ENCODE results near the gene CCDC88C.

The CCDC88C gene

DNA sequence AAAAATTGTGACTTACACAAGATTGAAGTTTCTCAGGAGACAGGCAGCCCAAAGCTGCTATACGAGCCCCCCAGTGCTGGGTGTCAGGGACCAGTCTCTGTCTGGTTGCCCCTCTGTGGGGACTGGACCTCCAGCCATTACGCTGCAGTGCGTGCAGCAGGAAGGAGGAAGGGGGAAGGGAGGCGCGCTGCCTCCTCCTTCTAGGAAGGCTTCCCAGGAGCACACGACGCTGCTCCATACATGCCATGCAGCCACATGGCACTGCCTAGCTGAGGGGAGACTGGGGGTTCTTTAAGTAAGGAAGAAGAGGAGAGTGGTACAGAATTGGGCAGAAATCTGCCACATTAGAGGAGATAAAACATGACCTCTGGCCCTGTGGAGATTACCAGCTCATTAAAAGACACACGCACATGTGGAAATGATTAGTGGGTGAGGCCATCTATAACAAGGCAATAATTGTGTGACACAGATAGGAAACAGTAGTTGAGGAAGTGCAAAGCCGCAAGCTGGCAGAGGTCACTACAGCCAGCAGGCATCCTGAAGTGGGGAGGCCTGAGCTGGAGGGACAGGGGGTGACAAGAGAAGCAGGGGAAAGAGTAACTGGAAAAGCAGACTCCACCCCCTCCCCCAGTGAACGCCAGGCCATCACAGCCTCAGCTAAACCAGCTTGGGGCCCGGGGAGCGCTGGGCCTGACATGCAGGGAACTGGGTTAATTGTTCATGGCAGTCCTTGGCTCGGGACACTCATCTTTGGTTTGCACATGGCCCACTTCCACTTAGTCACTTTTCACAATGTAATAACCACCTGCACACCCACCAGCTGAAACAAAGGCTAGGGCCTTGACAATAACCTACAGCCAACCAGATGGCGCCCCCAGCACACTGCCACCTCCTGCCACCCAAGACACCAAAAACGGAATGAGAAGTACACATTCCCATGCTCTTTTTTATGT, 39.6 kb downstream of the CCDC88C start:
- peak; percentile 85 for DNase-seq

GRCh38 chr14:91376547-91377477, 40.8 kb downstream of the CCDC88C start:
- DNase-seq = peak; percentile 81

- no peak for DNase-seq
Measured at GRCh38 chr14:91375720-91376452, 41.7 kb downstream of the CCDC88C start.

- DNase-seq = peak; percentile 81
Measured at GRCh38 chr14:91374879-91375702, 42.5 kb downstream of the CCDC88C start.

DNA sequence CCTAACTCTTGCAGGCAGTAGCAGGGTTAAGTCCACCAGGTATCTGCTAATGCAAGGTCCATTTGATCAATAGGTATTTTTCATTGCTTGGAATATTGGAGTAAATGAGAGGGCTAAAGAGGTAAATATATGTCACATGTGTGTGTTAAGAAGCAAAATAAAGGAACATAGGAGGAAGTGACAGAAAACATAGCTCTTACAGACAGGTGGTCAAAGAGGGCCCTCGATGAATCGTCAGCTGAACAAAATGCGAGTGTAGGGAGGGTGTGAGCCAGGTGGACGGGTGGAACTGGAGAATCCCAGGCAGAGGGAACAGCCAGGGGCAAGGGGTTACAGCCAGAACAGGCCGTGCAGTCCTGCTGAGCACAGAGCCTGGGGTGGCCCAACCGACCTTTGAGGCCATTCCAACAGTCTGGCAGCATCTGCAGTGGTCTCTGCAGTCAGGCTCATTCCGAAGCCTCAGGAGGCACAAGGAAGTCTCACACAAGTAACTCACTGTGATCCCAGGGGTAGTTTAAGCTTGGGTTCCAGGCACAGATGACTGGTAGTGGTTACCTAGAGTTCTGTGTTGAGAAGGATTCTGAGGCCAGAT, 43.2 kb downstream of the CCDC88C start:
- DNase-seq = no peak

GRCh38 chr14:91373591-91374254, 43.9 kb downstream of the CCDC88C start:
- no peak for DNase-seq

- no peak for DNase-seq
Measured at GRCh38 chr14:91372671-91373495, 44.7 kb downstream of the CCDC88C start.

GRCh38 chr14:91371990-91372375, 45.6 kb downstream of the CCDC88C start:
- DNase-seq = no peak

GRCh38 chr14:91371011-91371989, 46.3 kb downstream of the CCDC88C start:
- DNase-seq = no peak

DNA sequence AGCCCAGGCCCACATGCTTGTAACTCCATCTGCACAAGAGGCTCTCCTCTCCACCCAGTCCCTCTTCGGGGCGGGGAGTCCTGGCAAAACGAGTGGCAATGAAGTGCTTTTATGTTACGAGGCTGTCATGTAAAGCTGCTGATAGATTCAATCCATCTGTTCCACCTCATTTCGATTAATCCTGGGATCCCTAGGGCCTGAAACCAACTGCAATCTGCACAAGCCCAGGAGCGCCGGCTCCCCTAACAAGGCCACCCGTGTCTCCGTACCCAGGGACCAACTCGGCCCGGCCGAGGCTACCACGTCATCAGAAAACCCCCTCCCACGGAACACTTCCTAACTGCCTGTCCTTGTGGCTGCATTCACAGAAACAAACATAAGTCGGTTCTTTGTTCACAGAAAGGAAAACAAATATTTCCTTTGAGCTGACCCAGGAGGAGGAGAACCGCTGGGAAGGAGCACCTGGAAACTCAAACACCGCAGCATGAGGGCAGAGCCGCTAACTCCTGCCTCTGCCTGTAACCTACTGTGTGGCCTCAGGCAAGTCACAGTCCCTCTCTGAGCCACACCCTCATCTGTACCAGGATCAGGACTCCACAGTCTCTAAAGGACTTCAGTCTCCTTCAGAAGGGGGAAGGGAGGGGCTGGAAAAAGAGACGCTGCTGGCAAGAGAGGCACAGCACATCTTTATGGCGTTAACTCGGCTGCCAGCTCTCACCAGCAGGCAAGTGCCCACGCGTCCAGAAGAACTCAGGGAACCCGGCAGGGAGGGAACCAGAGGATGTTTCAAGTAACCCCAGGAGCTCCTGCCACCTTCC, 47.8 kb downstream of the CCDC88C start:
- DNase-seq = no peak

DNA sequence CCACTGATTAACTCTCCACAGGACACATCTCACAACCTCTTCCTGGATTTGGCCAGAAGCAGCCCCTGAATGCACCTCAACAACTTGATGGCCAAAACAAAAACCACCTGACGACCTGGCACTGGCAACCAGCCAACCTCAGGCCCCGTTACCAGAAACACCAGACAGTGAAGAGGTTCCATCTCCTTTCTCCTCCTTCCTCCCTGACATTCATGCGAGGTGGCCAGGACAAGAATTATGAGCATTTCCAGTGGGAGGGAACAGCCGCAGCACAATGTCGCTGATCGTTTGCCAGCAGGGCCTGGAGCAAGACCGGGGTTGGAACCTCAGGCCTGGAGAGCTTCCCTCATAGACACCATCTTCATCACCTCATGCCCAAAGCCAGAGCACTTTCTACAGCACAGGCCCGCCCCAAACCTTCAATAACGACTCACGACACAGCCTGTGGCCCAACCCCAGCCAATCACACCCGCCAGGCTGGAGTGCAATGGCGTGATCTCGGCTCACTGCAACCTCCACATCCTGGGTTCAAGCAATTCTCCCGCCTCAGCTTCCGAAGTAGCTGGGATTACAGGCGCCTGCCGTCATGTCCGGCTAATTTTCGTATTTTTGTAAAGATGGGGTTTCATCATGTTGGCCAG, 48.7 kb downstream of the CCDC88C start:
- DNase-seq = no peak

- DNase-seq = no peak
Measured at GRCh38 chr14:91367173-91368171, 50.1 kb downstream of the CCDC88C start.

DNA sequence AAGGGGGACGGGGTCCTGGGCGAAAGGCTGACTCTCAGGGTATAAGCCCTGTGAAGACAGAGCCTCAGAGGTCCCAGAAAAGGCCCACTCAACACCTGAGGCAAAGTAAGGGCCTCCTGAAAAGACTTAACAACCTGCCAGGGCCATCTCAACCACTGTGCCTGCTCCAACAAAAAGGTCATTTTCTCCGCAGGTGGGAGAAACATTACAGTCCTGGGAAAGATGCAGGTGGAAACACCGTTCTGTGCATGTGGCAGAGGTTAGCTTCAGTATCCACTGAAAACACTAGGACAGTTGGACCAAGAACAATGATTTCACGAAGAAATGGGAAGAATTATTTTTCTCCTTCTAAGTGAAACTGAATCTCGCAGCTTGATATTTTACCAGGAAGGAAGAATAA, 50.9 kb downstream of the CCDC88C start:
- no peak for DNase-seq

DNA sequence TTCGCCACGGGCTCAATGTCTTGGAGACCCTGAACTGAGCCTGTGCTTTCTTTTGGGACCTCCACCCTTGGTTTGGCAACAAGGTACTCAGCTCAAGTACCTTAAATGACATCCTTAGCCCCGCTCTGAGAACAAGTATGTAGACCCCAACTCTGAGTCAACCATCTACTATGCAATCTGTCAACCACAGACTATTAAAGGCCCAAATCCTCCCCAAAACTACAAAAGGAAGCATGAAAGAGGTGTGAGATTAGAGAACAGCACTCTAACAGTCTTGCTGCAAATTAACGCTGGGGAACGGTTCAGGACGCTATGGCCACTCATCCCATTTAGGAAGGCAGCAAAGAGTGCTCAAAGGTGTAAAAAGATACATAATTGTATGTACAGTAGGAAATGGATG, 52.1 kb downstream of the CCDC88C start:
- DNase-seq = no peak

GRCh38 chr14:91364524-91365270, 52.9 kb downstream of the CCDC88C start:
- DNase-seq = no peak
